ENCODE results near the gene KIF6. TPM values are rescaled to one million over a fixed set of nuclear protein-coding genes. Genes with fewer than 3 reads are reported as not detected.

KIF6 gene
- 1 to 10 TPM; 7.1 to 7.8 TPM for total RNA-seq
- 1 to 10 TPM; 1.1 to 1.9 TPM for polyA plus RNA-seq
- long read RNA-seq, donor 1, result 0 reads
- long read RNA-seq, donor 2, result 0 reads
- long read RNA-seq, donor 3, result 0 reads
- long read RNA-seq, donor 4, result 0 reads
- long read RNA-seq, donor 5, result 0 reads

GRCh38 chr6:39724787-39725631 lies at the start of gene KIF6:
Gene KIF6, minus strand, starts transcription at chr6:39725408. Its CDS starts 98 bp downstream, at chr6:39725310.
- WGBS, 2 donors, result 2 to 4% methylated on average over 54 to 58 of the region's 58 CpGs
- peak; percentile 95 to 97 (median 96) for DNase-seq
- Histone ChIP-seq H3K9me3 (ENCODE audit: control insufficient read depth in 4 of 4, insufficient read depth in 3 of 4, low read length in 3 of 4) (no peaks in the 10 kb centered on the region), H3K4me1 (ENCODE audit: control insufficient read depth in 5 of 5, insufficient read depth in 5 of 5, low read length in 5 of 5) (peaks cover 0 to 8% (median 2%) of the 10 kb centered on the region in 5 donors), H3K9ac (ENCODE audit: insufficient read depth in 1 of 2, low read length in 2 of 2) (no peak within 1 kb of the TSS), H3K27me3 (ENCODE audit: control insufficient read depth in 3 of 3, insufficient read depth in 3 of 3, low read length in 2 of 3) (no peaks in the 10 kb centered on the region), H3K27ac (ENCODE audit: low read depth in 1 of 2, low read length in 1 of 2) (peak within 1 kb of the TSS in 1 of 2 donors; percentile 74), H3K36me3 (ENCODE audit: control insufficient read depth in 4 of 4, insufficient read depth in 4 of 4, low read length in 4 of 4) (no peaks in the 10 kb centered on the region), H3K4me3 (peak within 1 kb of the TSS; percentile 78)
- no peak for TF ChIP-seq CTCF (IDR thresholded peaks at IDR 0.05; ENCODE audit: control extremely low read depth, extremely low read depth)
- peak; percentile 95 for ATAC-seq (ENCODE audit: insufficient read depth, low FRiP score)

GRCh38 chr6:39773782-39774181 lies 48.6 kb upstream of the KIF6 start:
- H3K9ac ChIP-seq (ENCODE audit: insufficient read depth in 1 of 2, low read length in 2 of 2), result no peak overlapping the region
- no peak for DNase-seq
- H3K9me3 ChIP-seq (ENCODE audit: control insufficient read depth in 4 of 4, insufficient read depth in 3 of 4, low read length in 3 of 4), result no peaks in the 10 kb centered on the region
- H3K36me3 ChIP-seq (ENCODE audit: control insufficient read depth in 4 of 4, insufficient read depth in 4 of 4, low read length in 4 of 4), result no peaks in the 10 kb centered on the region
- no peaks in the 10 kb centered on the region for H3K27me3 ChIP-seq (ENCODE audit: control insufficient read depth in 3 of 3, insufficient read depth in 3 of 3, low read length in 2 of 3)
- ATAC-seq (ENCODE audit: insufficient read depth, low FRiP score), result no peak
- WGBS, 2 donors, result 89 to 91% methylated on average over 2 of the region's 2 CpGs
- no peak overlapping the region for H3K4me3 ChIP-seq
- no peak for TF ChIP-seq CTCF (IDR thresholded peaks at IDR 0.05; ENCODE audit: control extremely low read depth, extremely low read depth)
- H3K27ac ChIP-seq (ENCODE audit: low read depth in 1 of 2, low read length in 1 of 2), result no peak overlapping the region
- no peaks in the 10 kb centered on the region for H3K4me1 ChIP-seq (ENCODE audit: control insufficient read depth in 5 of 5, insufficient read depth in 5 of 5, low read length in 5 of 5)

GRCh38 chr6:39772559-39773273 lies 47.5 kb upstream of the KIF6 start:
- no peak for ATAC-seq (ENCODE audit: insufficient read depth, low FRiP score)
- Histone ChIP-seq H3K9me3 (ENCODE audit: control insufficient read depth in 4 of 4, insufficient read depth in 3 of 4, low read length in 3 of 4) (no peaks in the 10 kb centered on the region), H3K36me3 (ENCODE audit: control insufficient read depth in 4 of 4, insufficient read depth in 4 of 4, low read length in 4 of 4) (no peaks in the 10 kb centered on the region), H3K9ac (ENCODE audit: insufficient read depth in 1 of 2, low read length in 2 of 2) (no peak overlapping the region), H3K27me3 (ENCODE audit: control insufficient read depth in 3 of 3, insufficient read depth in 3 of 3, low read length in 2 of 3) (no peaks in the 10 kb centered on the region), H3K4me1 (ENCODE audit: control insufficient read depth in 5 of 5, insufficient read depth in 5 of 5, low read length in 5 of 5) (no peaks in the 10 kb centered on the region), H3K4me3 (no peak overlapping the region), H3K27ac (ENCODE audit: low read depth in 1 of 2, low read length in 1 of 2) (no peak overlapping the region)
- DNase-seq, result no peak
- no peak for TF ChIP-seq CTCF (IDR thresholded peaks at IDR 0.05; ENCODE audit: control extremely low read depth, extremely low read depth)
- WGBS, 2 donors, result 69 to 74% methylated on average over 6 of the region's 6 CpGs

Measured in lung (tissue), 16 donors.